ENCODE results near the gene IFT81.

Gene IFT81

DNA sequence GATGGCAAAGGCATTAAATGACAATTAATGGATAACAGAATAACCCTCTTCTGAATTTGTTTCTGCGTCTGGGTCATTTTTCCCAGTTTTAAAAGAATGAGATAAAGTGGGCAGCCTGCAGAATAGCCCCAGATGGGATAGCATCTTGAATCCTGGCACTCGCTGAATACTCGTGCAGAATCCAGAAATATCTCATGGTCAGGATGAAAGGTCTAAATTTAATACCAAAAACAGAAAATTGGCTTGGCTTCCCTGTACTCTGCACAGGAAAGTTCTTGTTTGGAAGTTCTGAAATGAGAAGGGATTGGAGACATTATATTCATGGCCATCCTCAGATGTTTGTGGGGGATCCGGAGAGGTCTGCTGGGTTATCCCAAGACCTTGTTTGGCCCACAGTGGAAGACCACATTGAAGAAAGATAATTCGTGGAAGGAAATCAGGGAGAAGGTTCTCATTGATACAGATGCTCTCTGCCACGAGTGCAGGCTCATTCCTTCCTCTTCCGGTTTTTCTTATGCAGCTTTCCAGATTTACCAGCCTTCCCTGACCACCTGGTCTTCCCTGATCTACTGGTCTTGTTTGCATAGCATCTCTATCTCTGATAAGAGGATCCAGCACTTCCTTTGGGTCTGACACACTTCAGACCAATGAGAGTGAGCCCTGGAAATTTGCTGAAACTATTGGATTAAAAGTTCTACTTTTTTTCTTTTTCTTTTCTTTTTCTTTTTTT lies 6.0 kb upstream of the IFT81 start:
- TF ChIP-seq, protein P1, sequence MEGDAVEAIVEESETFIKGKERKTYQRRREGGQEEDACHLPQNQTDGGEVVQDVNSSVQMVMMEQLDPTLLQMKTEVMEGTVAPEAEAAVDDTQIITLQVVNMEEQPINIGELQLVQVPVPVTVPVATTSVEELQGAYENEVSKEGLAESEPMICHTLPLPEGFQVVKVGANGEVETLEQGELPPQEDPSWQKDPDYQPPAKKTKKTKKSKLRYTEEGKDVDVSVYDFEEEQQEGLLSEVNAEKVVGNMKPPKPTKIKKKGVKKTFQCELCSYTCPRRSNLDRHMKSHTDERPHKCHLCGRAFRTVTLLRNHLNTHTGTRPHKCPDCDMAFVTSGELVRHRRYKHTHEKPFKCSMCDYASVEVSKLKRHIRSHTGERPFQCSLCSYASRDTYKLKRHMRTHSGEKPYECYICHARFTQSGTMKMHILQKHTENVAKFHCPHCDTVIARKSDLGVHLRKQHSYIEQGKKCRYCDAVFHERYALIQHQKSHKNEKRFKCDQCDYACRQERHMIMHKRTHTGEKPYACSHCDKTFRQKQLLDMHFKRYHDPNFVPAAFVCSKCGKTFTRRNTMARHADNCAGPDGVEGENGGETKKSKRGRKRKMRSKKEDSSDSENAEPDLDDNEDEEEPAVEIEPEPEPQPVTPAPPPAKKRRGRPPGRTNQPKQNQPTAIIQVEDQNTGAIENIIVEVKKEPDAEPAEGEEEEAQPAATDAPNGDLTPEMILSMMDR (IDR thresholded peaks at IDR 0.05; ENCODE audit: insufficient read depth, low read depth, low read length, missing control alignments) = no peak
- H3K4me3 ChIP-seq (ENCODE audit: low read depth, low read length) = no peak overlapping the region
- no peak for DNase-seq (ENCODE audit: low read depth)

DNA sequence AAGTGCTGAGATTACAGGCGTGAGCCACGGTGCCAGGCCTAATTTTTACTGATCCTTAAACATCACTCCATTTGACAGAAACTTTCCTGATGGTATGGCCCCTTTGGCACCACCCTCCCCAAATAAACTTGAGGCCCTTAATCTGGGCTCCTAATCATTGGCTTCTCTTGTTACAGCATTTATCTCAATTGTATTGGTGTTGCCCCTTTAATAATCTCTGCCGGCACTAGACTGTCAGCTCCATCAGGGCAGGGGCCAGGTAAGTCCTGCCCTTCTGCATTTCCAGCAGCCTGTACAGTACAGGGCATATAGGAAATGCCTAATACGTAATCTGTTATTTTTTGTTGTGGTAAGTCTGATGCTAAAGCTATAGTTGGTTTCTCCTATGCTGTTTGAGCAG lies 1.2 kb upstream of the IFT81 start:
- no peak overlapping the region for H3K4me3 ChIP-seq (ENCODE audit: low read depth, low read length)
- TF ChIP-seq, protein P1 (IDR thresholded peaks at IDR 0.05; ENCODE audit: insufficient read depth, low read depth, low read length, missing control alignments) = no peak
- DNase-seq (ENCODE audit: low read depth) = no peak

DNA sequence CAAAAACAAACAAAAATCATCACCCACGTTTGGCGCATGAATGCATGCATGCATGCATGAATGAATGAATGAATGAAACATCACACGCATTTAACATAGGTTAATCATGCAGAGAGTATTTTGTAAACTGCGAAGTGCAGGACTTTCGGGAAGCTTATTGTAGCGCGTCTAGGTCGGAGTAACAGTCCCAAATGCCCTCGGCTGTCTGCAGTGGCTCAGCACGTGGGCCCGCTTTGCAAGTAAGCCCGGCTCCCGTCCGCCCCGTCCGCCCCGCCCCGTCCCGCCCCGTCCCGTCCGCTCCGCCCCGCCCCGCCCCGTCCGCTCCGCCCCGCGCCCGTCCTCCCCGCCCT lies 263 bp upstream of the IFT81 start:
- no peak for DNase-seq (ENCODE audit: low read depth)
- H3K4me3 ChIP-seq (ENCODE audit: low read depth, low read length) = peak overlapping the region; percentile 14; the same call in 1 of the 2 replicates
- TF ChIP-seq, protein P1 (IDR thresholded peaks at IDR 0.05; ENCODE audit: insufficient read depth, low read depth, low read length, missing control alignments) = no peak

DNA sequence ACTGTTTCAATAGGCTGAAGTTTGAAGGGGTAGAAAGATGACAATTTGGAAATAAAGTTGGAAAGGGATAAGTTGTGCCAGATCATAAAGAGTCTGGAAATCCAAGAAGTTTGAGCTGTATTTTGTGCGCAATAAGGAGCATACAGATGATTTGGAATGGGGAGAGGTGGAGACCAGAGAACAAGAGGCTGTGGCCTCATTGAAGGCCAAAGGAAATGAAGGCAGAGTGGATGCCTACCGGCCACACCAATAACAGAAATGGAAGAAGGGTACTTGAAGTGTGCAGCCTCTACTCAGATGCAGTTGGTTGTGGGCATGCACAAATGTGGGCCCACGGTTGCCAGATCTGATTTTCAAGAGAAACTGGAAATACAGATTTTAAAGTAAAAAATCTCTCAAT lies 2.4 kb downstream of the IFT81 start:
- TF ChIP-seq, protein P1 (IDR thresholded peaks at IDR 0.05; ENCODE audit: insufficient read depth, low read depth, low read length, missing control alignments) = no peak
- H3K4me3 ChIP-seq (ENCODE audit: low read depth, low read length) = no peak overlapping the region

DNA sequence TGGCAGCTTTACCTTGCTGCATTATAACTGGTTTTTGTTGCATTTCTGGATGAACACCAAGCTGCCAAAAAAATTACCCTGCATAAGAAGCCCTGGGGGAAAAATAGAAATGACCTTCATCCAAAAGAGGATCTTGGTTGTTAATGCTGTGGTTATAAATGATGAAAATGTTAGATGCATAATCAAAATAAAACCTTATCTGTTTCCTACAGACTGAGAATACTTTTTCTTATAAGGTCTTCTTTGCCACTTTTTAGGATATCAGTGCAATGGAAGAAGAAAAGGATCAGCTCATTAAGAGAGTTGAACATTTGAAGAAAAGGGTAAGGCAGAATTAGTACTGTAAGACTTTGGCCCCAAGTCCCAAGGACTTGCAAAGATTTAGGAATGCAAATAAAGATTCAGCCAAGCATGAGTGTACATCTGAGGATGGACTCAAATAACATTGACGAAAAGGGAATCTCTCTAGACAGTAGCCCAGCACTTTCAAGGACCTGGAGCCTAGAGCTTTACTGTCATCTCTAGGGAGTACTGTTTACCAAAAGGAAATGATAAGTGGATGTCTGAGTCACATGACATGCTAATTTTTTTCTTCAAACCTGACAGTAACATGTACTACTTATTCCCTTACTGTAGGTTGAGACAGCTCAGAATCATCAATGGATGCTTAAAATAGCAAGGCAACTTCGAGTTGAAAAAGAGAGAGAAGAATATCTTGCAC lies 10.7 kb downstream of the IFT81 start:
- H3K4me3 ChIP-seq (ENCODE audit: low read depth, low read length) = no peak overlapping the region
- TF ChIP-seq, protein P1 (IDR thresholded peaks at IDR 0.05; ENCODE audit: insufficient read depth, low read depth, low read length, missing control alignments) = no peak
- DNase-seq (ENCODE audit: low read depth) = no peak

More for the DNA sequence above, 2.4 kb downstream of the IFT81 start:
- no peak for DNase-seq (ENCODE audit: low read depth)

DNA sequence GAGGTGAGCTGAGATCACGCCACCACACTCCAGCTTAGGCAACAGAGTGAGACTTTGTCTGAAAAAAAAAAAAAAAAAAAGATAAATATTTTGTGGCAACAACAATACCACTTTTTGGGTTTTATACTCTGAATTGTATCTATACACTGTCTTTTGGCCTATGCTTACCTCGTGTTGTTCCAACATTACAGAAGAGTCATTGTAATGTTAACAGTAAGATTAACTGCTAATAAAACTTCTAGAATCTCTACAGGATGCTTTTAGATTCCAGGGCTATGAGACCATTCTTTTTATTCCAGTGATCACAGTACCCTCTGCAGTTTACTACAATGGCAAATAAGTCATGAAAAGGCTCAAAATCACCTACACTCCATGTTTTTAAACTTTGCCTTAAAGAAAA lies 11.6 kb downstream of the IFT81 start:
- TF ChIP-seq, protein P1 (IDR thresholded peaks at IDR 0.05; ENCODE audit: insufficient read depth, low read depth, low read length, missing control alignments) = no peak
- DNase-seq (ENCODE audit: low read depth) = no peak

More for the DNA sequence above, 11.6 kb downstream of the IFT81 start:
- H3K4me3 ChIP-seq (ENCODE audit: low read depth, low read length) = no peak overlapping the region
